GM10266 (cell line): ENCODE results near the gene IL27RA.
"Not testable (repeated sequence)": the region's sequence is repeated elsewhere in the genome, so short reads cannot be mapped to it uniquely, and the experiment has no call there.

Experiments used
- DNase-seq: peaks from one replicate; pipeline ENCODE4 v3.0.0; 2012; ENCODE audit errors: extremely low spot score
- TF ChIP-seq, protein P1 (sequence below): IDR thresholded peaks from 2 replicates; pipeline ENCODE4 v1.5.1; 2012; ENCODE audit warnings: mild to moderate bottlenecking, low read depth; ENCODE audit not compliant: control insufficient read depth, insufficient read depth; ENCODE audit errors: missing control alignments

Gene IL27RA

DNA sequence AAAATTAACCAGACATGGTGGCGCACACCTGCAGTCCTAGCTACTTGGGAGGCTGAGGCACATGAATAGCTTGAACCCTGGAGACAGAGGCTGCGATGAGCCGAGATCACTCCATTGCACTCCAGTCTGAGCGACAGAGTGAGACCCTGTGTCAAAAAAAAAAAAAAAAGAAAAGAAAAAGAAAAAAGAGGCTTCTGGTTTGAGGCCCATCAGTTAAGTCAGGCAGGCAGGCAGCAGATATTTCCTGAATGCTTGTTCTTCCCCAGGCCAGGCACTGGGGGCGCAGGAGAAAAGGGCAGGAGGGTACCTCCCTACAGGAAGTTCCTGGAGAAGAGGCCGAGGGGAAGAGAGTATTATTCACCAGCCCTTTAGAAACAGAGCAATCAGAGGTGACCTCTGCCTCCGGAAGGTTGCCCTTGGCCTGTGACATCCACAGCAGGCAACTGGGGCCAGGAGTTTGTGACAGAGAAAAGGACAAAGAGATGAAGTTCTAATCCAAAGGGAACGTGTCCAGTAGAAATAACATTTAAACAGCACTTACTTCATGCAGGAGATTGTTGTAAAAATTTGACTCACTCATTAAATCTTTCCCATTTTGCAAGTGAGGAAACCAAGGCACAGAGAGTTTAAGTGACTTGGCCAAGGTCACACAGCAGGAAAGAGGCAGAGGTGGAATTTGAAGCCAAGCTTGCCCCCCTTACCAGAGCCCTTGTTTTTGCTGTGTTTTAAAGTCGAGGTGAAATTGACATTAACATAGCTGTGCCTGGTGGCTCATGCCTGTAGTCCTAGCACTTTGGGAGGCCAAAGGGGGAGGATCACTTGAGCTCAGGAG lies 7.9 kb upstream of the IL27RA start:
- no peak for DNase-seq
- TF ChIP-seq, protein P1, sequence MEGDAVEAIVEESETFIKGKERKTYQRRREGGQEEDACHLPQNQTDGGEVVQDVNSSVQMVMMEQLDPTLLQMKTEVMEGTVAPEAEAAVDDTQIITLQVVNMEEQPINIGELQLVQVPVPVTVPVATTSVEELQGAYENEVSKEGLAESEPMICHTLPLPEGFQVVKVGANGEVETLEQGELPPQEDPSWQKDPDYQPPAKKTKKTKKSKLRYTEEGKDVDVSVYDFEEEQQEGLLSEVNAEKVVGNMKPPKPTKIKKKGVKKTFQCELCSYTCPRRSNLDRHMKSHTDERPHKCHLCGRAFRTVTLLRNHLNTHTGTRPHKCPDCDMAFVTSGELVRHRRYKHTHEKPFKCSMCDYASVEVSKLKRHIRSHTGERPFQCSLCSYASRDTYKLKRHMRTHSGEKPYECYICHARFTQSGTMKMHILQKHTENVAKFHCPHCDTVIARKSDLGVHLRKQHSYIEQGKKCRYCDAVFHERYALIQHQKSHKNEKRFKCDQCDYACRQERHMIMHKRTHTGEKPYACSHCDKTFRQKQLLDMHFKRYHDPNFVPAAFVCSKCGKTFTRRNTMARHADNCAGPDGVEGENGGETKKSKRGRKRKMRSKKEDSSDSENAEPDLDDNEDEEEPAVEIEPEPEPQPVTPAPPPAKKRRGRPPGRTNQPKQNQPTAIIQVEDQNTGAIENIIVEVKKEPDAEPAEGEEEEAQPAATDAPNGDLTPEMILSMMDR = no peak

DNA sequence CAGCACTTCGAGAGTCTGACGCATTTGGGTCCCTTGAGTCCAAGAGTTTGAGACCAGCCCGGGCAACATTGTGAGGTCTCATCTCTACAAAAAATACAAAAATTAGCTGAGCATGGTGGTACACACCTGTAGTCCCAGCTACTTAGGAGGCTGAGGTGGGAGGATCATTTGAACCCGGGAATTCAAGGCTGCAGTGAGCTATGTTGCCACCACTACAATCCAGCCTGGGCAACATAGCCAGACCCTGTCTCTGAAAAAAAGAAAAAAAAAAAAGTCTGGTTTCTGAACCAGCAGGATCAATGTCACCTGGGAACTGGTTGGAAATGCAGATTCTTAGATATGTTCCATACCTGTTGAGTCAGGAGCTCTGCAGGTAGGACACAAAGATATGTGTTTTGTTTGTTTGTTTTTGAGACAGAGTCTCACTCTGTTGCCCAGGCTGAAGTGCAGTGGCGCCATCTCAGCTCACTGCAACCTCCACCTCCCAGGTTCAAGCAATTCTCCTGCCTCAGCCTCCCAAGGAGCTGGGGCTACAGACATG lies 4.8 kb upstream of the IL27RA start:
- not testable (repeated sequence) for DNase-seq

DNA sequence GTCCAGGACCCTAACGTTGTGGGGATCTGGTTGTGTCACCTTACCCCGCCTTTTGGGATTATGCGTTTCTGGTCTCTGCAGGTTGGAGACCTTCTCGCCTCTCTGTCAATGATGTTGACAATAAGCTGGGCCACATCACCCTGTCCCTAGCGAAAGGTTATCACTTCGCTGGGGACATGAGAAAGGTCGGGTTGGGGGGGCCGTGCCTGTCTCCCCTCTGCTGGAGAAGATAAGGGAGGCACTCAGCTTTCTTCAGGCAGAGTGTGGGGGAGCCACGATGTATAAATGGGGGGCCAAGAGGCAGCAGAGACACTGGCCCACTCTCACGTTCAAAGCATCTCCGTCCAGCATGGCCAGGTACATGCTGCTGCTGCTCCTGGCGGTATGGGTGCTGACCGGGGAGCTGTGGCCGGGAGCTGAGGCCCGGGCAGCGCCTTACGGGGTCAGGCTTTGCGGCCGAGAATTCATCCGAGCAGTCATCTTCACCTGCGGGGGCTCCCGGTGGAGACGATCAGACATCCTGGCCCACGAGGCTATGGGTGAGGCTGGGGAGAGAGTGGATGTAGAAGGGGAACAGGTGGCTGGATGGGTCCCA lies 3.6 kb upstream of the IL27RA start, which contains the start of gene RLN3:
Gene RLN3, plus strand, starts transcription at position 293 of the 595 bp plus-strand sequence. Its CDS starts 57 bp downstream, at position 350.
- TF ChIP-seq, protein P1 = no peak
- no peak for DNase-seq

GRCh38 chr19:14028901-14029300 lies 2.7 kb upstream of the IL27RA start:
- DNase-seq = no peak
- TF ChIP-seq, protein P1 = no peak

DNA sequence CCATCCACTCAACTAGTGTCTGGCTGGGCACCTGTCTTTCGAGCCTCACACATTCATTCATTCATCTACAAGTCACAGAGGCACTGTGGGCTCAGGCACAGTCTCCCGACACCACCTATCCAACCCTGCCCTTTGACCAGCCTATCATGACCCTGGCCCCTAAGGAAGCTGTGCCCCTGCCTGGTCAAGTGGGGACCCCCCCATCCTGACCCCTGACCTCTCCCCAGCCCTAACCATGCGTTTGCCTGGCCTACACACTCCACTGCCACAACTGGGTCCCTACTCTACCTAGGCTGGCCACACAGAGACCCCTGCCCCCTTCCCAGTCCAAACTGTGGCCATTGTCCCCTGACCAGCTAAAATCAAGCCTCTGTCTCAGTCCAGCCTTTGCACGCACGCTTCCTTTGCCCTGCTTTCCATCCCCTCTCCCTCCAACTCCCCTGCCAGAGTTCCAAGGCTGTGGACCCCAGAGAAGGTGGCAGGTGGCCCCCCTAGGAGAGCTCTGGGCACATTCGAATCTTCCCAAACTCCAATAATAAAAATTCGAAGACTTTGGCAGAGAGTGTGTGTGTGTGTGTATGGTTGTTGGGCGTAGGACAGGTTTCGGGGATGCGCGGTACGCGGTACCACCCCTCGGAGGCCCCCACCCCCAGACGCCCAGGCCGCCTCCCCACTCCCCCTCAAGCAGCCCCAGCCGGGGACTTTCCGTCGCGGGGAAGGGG lies 404 bp upstream of the IL27RA start:
- TF ChIP-seq, protein P1 = no peak
- DNase-seq = peak; percentile 15

DNA sequence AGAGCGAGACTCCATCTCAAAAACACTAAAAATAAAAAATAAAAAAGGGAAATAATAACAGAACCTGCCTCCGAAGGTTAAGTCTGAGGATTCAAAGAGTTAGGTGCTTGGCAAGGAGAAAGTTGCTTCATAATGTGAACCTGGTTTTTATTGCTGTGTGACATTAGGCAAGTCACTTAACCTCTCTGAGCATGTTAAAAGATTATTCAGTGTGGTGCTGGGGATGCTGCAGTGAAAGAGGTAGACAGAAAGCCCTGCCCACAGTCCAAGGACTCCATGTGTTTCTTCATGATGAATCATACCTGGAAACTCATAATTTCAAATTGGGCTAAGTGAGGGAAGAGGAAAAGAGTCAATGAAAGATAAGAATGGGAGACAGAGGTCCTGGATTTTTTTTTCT lies 2.4 kb downstream of the IL27RA start:
- TF ChIP-seq, protein P1 = no peak
- no peak for DNase-seq

DNA sequence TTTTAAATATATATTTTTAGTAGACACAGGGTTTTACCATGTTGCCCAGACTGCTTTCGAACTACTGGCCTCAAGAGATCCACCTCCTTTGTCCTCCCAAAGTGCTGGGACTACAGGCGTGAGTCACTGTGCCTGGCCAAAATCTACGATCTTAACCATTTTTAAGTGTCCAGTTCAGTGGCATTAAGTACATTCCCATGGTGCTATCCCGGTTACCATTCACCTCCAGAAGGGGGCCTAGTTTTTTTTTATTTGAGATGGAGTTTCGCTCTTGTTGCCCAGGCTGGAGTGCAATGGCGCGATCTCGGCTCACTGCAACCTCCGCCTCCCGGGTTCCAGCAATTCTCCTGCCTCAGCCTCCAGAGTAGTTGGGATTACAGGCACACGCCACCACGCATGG lies 3.6 kb downstream of the IL27RA start:
- not testable (repeated sequence) for DNase-seq

DNA sequence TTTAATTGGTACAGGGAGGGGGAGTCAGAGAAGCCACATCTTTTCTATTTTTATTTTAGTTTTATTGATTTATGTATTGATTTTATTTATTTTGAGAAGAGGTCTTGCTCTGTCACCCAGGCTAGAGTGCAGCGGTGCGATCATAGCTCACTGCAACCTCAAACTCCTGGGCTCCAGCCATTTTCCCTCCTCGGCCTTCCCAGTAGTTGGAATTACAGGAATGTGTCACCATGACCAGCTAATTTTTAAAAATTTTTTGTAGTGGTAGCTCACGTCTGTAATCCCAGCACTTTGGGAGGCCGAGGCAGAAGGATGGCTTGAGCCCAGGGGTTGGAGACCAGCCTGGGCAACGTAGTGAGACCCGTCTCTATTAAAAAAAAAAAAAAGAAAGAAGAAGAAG lies 4.1 kb downstream of the IL27RA start:
- no peak for DNase-seq
- TF ChIP-seq, protein P1 = no peak
